Activated CD4-positive, CD25-positive, alpha-beta regulatory T cell treated with anti-CD3 and anti-CD28 coated beads, Interleukin-2, amount 50 U/mL, for 24 hours (primary cell): ENCODE results near the gene NRXN3.

Experiments
- ATAC-seq, 2 donors: fragments of 150-1000 bp; cut with Tn5 transposase; one replicate each; pipeline ENCODE4 v1.10.0; 2021; ENCODE audit warnings: mild to moderate bottlenecking in 1 of 2, moderate library complexity in 1 of 2

The NRXN3 gene

GRCh38 chr14:79871136-79871535 lies 1701.0 kb downstream of the NRXN3 start:
- no peak for ATAC-seq

- no peak for ATAC-seq
These were observed 1708.1 kb downstream of the NRXN3 start for GRCh38 chr14:79878229-79878628.

GRCh38 chr14:79878785-79879184 lies 1708.6 kb downstream of the NRXN3 start:
- no peak for ATAC-seq

- no peak for ATAC-seq
These were observed 1711.1 kb downstream of the NRXN3 start for GRCh38 chr14:79881299-79881698.

GRCh38 chr14:79890527-79890926 lies 1720.4 kb downstream of the NRXN3 start:
- ATAC-seq: no peak

- no peak for ATAC-seq
These were observed 1725.8 kb downstream of the NRXN3 start for GRCh38 chr14:79896009-79896408.

GRCh38 chr14:79899610-79900009 lies 1729.4 kb downstream of the NRXN3 start:
- ATAC-seq: no peak

GRCh38 chr14:79904497-79904896 lies 1734.3 kb downstream of the NRXN3 start:
- no peak for ATAC-seq

GRCh38 chr14:79906994-79907393 lies 1736.8 kb downstream of the NRXN3 start:
- no peak for ATAC-seq

GRCh38 chr14:79910086-79910485 lies 1739.9 kb downstream of the NRXN3 start:
- no peak for ATAC-seq

- no peak for ATAC-seq
These were observed 1741.6 kb downstream of the NRXN3 start for GRCh38 chr14:79911744-79912143.

- ATAC-seq: no peak
These were observed 1744.4 kb downstream of the NRXN3 start for GRCh38 chr14:79914595-79914994.

GRCh38 chr14:79915406-79915805 lies 1745.2 kb downstream of the NRXN3 start:
- ATAC-seq: no peak

- no peak for ATAC-seq
These were observed 1746.1 kb downstream of the NRXN3 start for GRCh38 chr14:79916281-79916680.

GRCh38 chr14:79916892-79917291 lies 1746.7 kb downstream of the NRXN3 start:
- no peak for ATAC-seq
